Measurements from ENCODE around the gene UHRF1.

The UHRF1 gene

DNA sequence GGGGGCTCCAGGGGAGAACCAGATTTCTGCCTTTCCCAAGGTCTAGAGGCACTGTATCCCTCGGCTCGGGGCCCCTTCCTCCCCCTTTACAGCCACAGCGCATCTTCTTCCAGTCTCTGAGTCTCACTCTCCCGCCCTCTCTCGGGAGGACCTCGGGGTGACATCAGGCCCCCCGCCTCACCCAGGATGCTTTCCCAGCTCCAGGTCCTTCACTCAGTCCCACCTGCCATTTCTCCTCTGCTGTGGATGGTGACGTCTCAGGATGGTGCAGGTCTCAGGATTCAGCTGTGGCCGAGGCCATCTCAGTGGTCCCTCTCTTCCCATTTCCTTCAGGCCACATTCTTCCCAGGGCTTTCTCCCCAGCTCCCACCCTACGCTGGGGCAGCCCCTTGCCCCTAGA lies 46.0 kb downstream of the UHRF1 start:
- no peaks in the 10 kb centered on the region for H3K27me3 ChIP-seq (ENCODE audit: control insufficient read depth, insufficient read depth, low read length, poor library complexity, severe bottlenecking)
- H3K4me3 ChIP-seq (ENCODE audit: insufficient read depth, low read depth, low read length), result no peak overlapping the region
- peaks cover 38% of the 10 kb centered on the region for H3K36me3 ChIP-seq (ENCODE audit: control insufficient read depth, insufficient read depth, low read length)
- no peaks in the 10 kb centered on the region for H3K9me3 ChIP-seq (ENCODE audit: control insufficient read depth, low read length)
- 94 to 96% methylated on average over 10 of the region's 10 CpGs for WGBS, 2 experiments
- no peak overlapping the region for H3K27ac ChIP-seq (ENCODE audit: insufficient read depth, low read depth, low read length, poor library complexity, severe bottlenecking)
- no peaks in the 10 kb centered on the region for H3K4me1 ChIP-seq (ENCODE audit: control insufficient read depth, insufficient read depth, low read length)

DNA sequence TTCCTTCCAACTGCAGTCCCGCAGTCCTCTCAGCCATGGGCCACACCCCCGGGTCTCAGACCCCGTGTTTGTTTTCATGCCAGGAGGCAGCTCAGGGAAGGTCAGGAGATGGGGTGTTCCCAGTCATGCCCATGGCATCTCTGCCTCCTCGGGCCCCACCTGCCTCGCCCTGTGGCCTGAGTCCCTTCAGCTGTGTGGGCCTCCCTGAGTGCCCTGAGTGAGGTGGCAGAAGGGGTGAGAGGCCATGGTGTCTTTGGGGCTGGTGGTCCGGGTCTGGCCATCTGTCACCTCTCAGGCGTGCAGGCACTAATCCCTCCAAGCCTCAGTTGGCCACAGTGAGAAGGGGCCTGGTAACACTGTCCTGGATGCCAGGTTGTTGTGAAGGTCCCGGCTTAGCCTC lies 48.7 kb downstream of the UHRF1 start:
- Histone ChIP-seq H3K4me1 (ENCODE audit: control insufficient read depth, insufficient read depth, low read length) (no peaks in the 10 kb centered on the region), H3K4me3 (ENCODE audit: insufficient read depth, low read depth, low read length) (no peak overlapping the region), H3K27ac (ENCODE audit: insufficient read depth, low read depth, low read length, poor library complexity, severe bottlenecking) (no peak overlapping the region), H3K36me3 (ENCODE audit: control insufficient read depth, insufficient read depth, low read length) (peaks cover 38% of the 10 kb centered on the region), H3K9me3 (ENCODE audit: control insufficient read depth, low read length) (no peaks in the 10 kb centered on the region), H3K27me3 (ENCODE audit: control insufficient read depth, insufficient read depth, low read length, poor library complexity, severe bottlenecking) (no peaks in the 10 kb centered on the region)
- WGBS, 2 experiments, result 94 to 98% methylated on average over 8 of the region's 8 CpGs

GRCh38 chr19:4962085-4962619 lies 52.9 kb downstream of the UHRF1 start:
- no peaks in the 10 kb centered on the region for H3K27me3 ChIP-seq (ENCODE audit: control insufficient read depth, insufficient read depth, low read length, poor library complexity, severe bottlenecking)
- H3K4me1 ChIP-seq (ENCODE audit: control insufficient read depth, insufficient read depth, low read length), result no peaks in the 10 kb centered on the region
- no peak overlapping the region for H3K27ac ChIP-seq (ENCODE audit: insufficient read depth, low read depth, low read length, poor library complexity, severe bottlenecking)
- 98% methylated on average over 6 to 7 of the region's 7 CpGs for WGBS, 2 experiments
- H3K36me3 ChIP-seq (ENCODE audit: control insufficient read depth, insufficient read depth, low read length), result peaks cover 21% of the 10 kb centered on the region
- H3K4me3 ChIP-seq (ENCODE audit: insufficient read depth, low read depth, low read length), result no peak overlapping the region
- H3K9me3 ChIP-seq (ENCODE audit: control insufficient read depth, low read length), result no peaks in the 10 kb centered on the region

GRCh38 chr19:4965061-4965460 lies 55.8 kb downstream of the UHRF1 start:
- H3K36me3 ChIP-seq (ENCODE audit: control insufficient read depth, insufficient read depth, low read length), result peaks cover 16% of the 10 kb centered on the region
- 90 to 96% methylated on average over 6 of the region's 6 CpGs for WGBS, 2 experiments
- no peaks in the 10 kb centered on the region for H3K9me3 ChIP-seq (ENCODE audit: control insufficient read depth, low read length)
- H3K4me3 ChIP-seq (ENCODE audit: insufficient read depth, low read depth, low read length), result no peak overlapping the region
- H3K27ac ChIP-seq (ENCODE audit: insufficient read depth, low read depth, low read length, poor library complexity, severe bottlenecking), result no peak overlapping the region
- peaks cover 2% of the 10 kb centered on the region for H3K4me1 ChIP-seq (ENCODE audit: control insufficient read depth, insufficient read depth, low read length)
- H3K27me3 ChIP-seq (ENCODE audit: control insufficient read depth, insufficient read depth, low read length, poor library complexity, severe bottlenecking), result peaks cover 5% of the 10 kb centered on the region

- Histone ChIP-seq H3K27ac (ENCODE audit: insufficient read depth, low read depth, low read length, poor library complexity, severe bottlenecking) (no peak overlapping the region), H3K27me3 (ENCODE audit: control insufficient read depth, insufficient read depth, low read length, poor library complexity, severe bottlenecking) (peaks cover 8% of the 10 kb centered on the region), H3K4me1 (ENCODE audit: control insufficient read depth, insufficient read depth, low read length) (peaks cover 14% of the 10 kb centered on the region), H3K4me3 (ENCODE audit: insufficient read depth, low read depth, low read length) (no peak overlapping the region), H3K36me3 (ENCODE audit: control insufficient read depth, insufficient read depth, low read length) (peaks cover 16% of the 10 kb centered on the region), H3K9me3 (ENCODE audit: control insufficient read depth, low read length) (no peaks in the 10 kb centered on the region)
- WGBS, 2 experiments, result 86 to 89% methylated on average over 6 of the region's 6 CpGs
Measured at GRCh38 chr19:4966591-4966990, 57.3 kb downstream of the UHRF1 start.

- WGBS, 2 experiments, result 87 to 89% methylated on average over 16 of the region's 16 CpGs
- no peak overlapping the region for H3K27ac ChIP-seq (ENCODE audit: insufficient read depth, low read depth, low read length, poor library complexity, severe bottlenecking)
- no peak overlapping the region for H3K4me3 ChIP-seq (ENCODE audit: insufficient read depth, low read depth, low read length)
- H3K27me3 ChIP-seq (ENCODE audit: control insufficient read depth, insufficient read depth, low read length, poor library complexity, severe bottlenecking), result peaks cover 8% of the 10 kb centered on the region
- H3K36me3 ChIP-seq (ENCODE audit: control insufficient read depth, insufficient read depth, low read length), result peaks cover 5% of the 10 kb centered on the region
- peaks cover 15% of the 10 kb centered on the region for H3K4me1 ChIP-seq (ENCODE audit: control insufficient read depth, insufficient read depth, low read length)
- H3K9me3 ChIP-seq (ENCODE audit: control insufficient read depth, low read length), result no peaks in the 10 kb centered on the region
Measured at GRCh38 chr19:4967738-4968461, 58.6 kb downstream of the UHRF1 start.

GRCh38 chr19:4968462-4969291 lies 59.4 kb downstream of the UHRF1 start, which contains the start of gene KDM4B:
KDM4B (plus strand) TSS chr19:4969113; CDS start chr19:5032891, 63,778 bp downstream.
- Histone ChIP-seq H3K4me1 (ENCODE audit: control insufficient read depth, insufficient read depth, low read length) (peaks cover 15% of the 10 kb centered on the region), H3K27me3 (ENCODE audit: control insufficient read depth, insufficient read depth, low read length, poor library complexity, severe bottlenecking) (peaks cover 8% of the 10 kb centered on the region), H3K36me3 (ENCODE audit: control insufficient read depth, insufficient read depth, low read length) (peaks cover 3% of the 10 kb centered on the region), H3K9me3 (ENCODE audit: control insufficient read depth, low read length) (no peaks in the 10 kb centered on the region), H3K27ac (ENCODE audit: insufficient read depth, low read depth, low read length, poor library complexity, severe bottlenecking) (no peak within 1 kb of the TSS), H3K4me3 (ENCODE audit: insufficient read depth, low read depth, low read length) (peak within 1 kb of the TSS; percentile 58)
- WGBS, 2 experiments, result 1% methylated on average over 96 of the region's 96 CpGs

- WGBS, 2 experiments, result 0% methylated on average over 50 to 53 of the region's 54 CpGs
- Histone ChIP-seq H3K9me3 (ENCODE audit: control insufficient read depth, low read length) (no peaks in the 10 kb centered on the region), H3K4me3 (ENCODE audit: insufficient read depth, low read depth, low read length) (peak overlapping the region; percentile 58), H3K27me3 (ENCODE audit: control insufficient read depth, insufficient read depth, low read length, poor library complexity, severe bottlenecking) (peaks cover 8% of the 10 kb centered on the region), H3K36me3 (ENCODE audit: control insufficient read depth, insufficient read depth, low read length) (peaks cover 1% of the 10 kb centered on the region), H3K27ac (ENCODE audit: insufficient read depth, low read depth, low read length, poor library complexity, severe bottlenecking) (no peak overlapping the region), H3K4me1 (ENCODE audit: control insufficient read depth, insufficient read depth, low read length) (peaks cover 15% of the 10 kb centered on the region)
Measured at GRCh38 chr19:4969292-4969771, 60.0 kb downstream of the UHRF1 start.

- Histone ChIP-seq H3K36me3 (ENCODE audit: control insufficient read depth, insufficient read depth, low read length) (no peaks in the 10 kb centered on the region), H3K4me3 (ENCODE audit: insufficient read depth, low read depth, low read length) (peak overlapping the region; percentile 58), H3K9me3 (ENCODE audit: control insufficient read depth, low read length) (no peaks in the 10 kb centered on the region), H3K4me1 (ENCODE audit: control insufficient read depth, insufficient read depth, low read length) (peaks cover 15% of the 10 kb centered on the region), H3K27me3 (ENCODE audit: control insufficient read depth, insufficient read depth, low read length, poor library complexity, severe bottlenecking) (peaks cover 8% of the 10 kb centered on the region), H3K27ac (ENCODE audit: insufficient read depth, low read depth, low read length, poor library complexity, severe bottlenecking) (no peak overlapping the region)
- WGBS, 2 experiments, result 4 to 5% methylated on average over 25 of the region's 25 CpGs
Measured at GRCh38 chr19:4969772-4970531, 60.7 kb downstream of the UHRF1 start.
